SK-N-SH (cell line): ENCODE results near the gene SPOCK1. TPM values are rescaled to one million over a fixed set of nuclear protein-coding genes. Genes with fewer than 3 reads are reported as not detected.

Experiments
- CTCF ChIA-PET: fragments of 300-600, 350-600 bp; formaldehyde crosslinking; extraction: SDS; loops from one replicate; lab custom pipeline; 2021; lab: Yijun Ruan, JAX
- POLR2A ChIA-PET: fragments of 350-600 bp; sonication (Branson Sonifier 250); formaldehyde crosslinking; extraction: SDS; loops from one replicate; lab custom pipeline; 2020; ENCODE audit warnings: antibody characterized with exemption, inconsistent platforms; lab: Yijun Ruan, JAX
- DNase-seq: peaks from one replicate; pipeline ENCODE4 v3.0.0; 2012
- H2AFZ ChIP-seq: fragments of 200-600 bp; sonication (generic); 2 replicates; pipeline ENCODE4 v1.8.1; 2016; ENCODE audit warnings: antibody characterized with exemption, mild to moderate bottlenecking, low read depth
- H3F3A ChIP-seq: fragments of 200-600 bp; sonication (generic); replicated peaks from 2 replicates; pipeline ENCODE3; 2016; ENCODE audit warnings: antibody characterized with exemption, mild to moderate bottlenecking; ENCODE audit not compliant: insufficient read depth
- H3K27ac ChIP-seq, 2 experiments: fragments of 200-500 bp in 1 of 2; fragments of 200-600 bp in 1 of 2; sonication (Bioruptor generic) in 1 of 2; sonication (generic), shearing (Covaris generic) in 1 of 2; 2 replicates each; pipeline versions ENCODE4 v1.5.1 to v1.6.1; 2014 to 2016; ENCODE audit warnings: low read depth in 2 of 2, inconsistent platforms in 1 of 2, low read length in 1 of 2, mild to moderate bottlenecking in 1 of 2, mixed read lengths in 1 of 2
- H3K27me3 ChIP-seq: fragments of 200-600 bp; sonication (generic), shearing (Covaris generic); 2 replicates; pipeline ENCODE4 v1.6.1; 2016; ENCODE audit warnings: mixed run types; ENCODE audit not compliant: insufficient read depth
- H3K36me3 ChIP-seq, 2 experiments: fragments of 200-500 bp in 1 of 2; fragments of 200-600 bp in 1 of 2; sonication (Bioruptor generic) in 1 of 2; sonication (generic) in 1 of 2; replicated peaks in 1 of 2; 2 replicates each; pipeline versions ENCODE3 to v1.5.1; 2014 to 2016; ENCODE audit warnings: low read length in 1 of 2, mild to moderate bottlenecking in 1 of 2; ENCODE audit not compliant: insufficient read depth in 2 of 2, control insufficient read depth in 1 of 2
- H3K4me1 ChIP-seq, 2 experiments: fragments of 200-500 bp in 1 of 2; fragments of 200-600 bp in 1 of 2; sonication (Bioruptor generic) in 1 of 2; sonication (generic), shearing (Covaris generic) in 1 of 2; 2 replicates each; pipeline versions ENCODE4 v1.5.1 to v1.6.1; 2014 to 2016; ENCODE audit warnings: low read depth in 1 of 2, low read length in 1 of 2, mixed run types in 1 of 2; ENCODE audit not compliant: insufficient read depth in 2 of 2, control insufficient read depth in 1 of 2
- H3K4me2 ChIP-seq: fragments of 200-600 bp; sonication (generic), shearing (Covaris generic); 2 replicates; pipeline ENCODE4 v1.6.1; 2017; ENCODE audit warnings: mixed run types
- H3K4me3 ChIP-seq, 2 experiments: fragments of 200-500 bp in 1 of 2; fragments of 200-600 bp in 1 of 2; sonication (Bioruptor generic) in 1 of 2; sonication (generic), shearing (Covaris generic) in 1 of 2; 2 replicates each; pipeline versions ENCODE4 v1.5.1 to v1.8.1; 2014 to 2016; ENCODE audit warnings: low read depth in 2 of 2, inconsistent platforms in 1 of 2, low read length in 1 of 2, mild to moderate bottlenecking in 1 of 2, mixed read lengths in 1 of 2, moderate library complexity in 1 of 2
- H3K79me2 ChIP-seq: fragments of 200-600 bp; sonication (generic); 2 replicates; pipeline ENCODE4 v1.8.1; 2017; ENCODE audit warnings: mild to moderate bottlenecking; ENCODE audit not compliant: insufficient read depth
- H3K9ac ChIP-seq: fragments of 200-600 bp; sonication (generic); 2 replicates; pipeline ENCODE4 v1.6.1; 2017; ENCODE audit warnings: mixed run types
- H3K9me2 ChIP-seq: fragments of 200-600 bp; sonication (generic); 2 replicates; pipeline ENCODE4 v1.6.1; 2017; ENCODE audit warnings: mixed run types
- H3K9me3 ChIP-seq: fragments of 200-600 bp; sonication (generic); 2 replicates; pipeline ENCODE4 v1.6.1; 2017; ENCODE audit warnings: mixed run types, mild to moderate bottlenecking, moderate library complexity
- H4K20me1 ChIP-seq: fragments of 200-600 bp; sonication (generic); 2 replicates; pipeline ENCODE4 v1.6.1; 2017; ENCODE audit warnings: mild to moderate bottlenecking, mixed run types; ENCODE audit not compliant: insufficient read depth
- CTCF ChIP-seq: fragments of 200-600 bp; sonication (generic); IDR thresholded peaks from 2 replicates; pipeline ENCODE4 v1.6.1; 2017; ENCODE audit warnings: antibody characterized with exemption, mild to moderate bottlenecking, moderate library complexity
- FOSL2 ChIP-seq: IDR thresholded peaks from 2 replicates; pipeline ENCODE4 v1.4.0; 2012; ENCODE audit warnings: low read depth, mild to moderate bottlenecking, moderate library complexity, borderline replicate concordance
- FOXJ3 ChIP-seq: sonication (generic); formaldehyde crosslinking; IDR thresholded peaks from 2 replicates; pipeline ENCODE4 v1.5.1; 2020; ENCODE audit warnings: mild to moderate bottlenecking, missing genetic modification reagents
- FOXM1 ChIP-seq: IDR thresholded peaks from 2 replicates; pipeline ENCODE4 v1.4.0; 2012; ENCODE audit warnings: low read depth, mild to moderate bottlenecking
- GABPA ChIP-seq: IDR thresholded peaks from 2 replicates; pipeline ENCODE4 v1.4.0; 2012; ENCODE audit warnings: low read depth, mild to moderate bottlenecking
- GATA2 ChIP-seq: sonication (generic); formaldehyde crosslinking; IDR thresholded peaks from 2 replicates; pipeline ENCODE4 v1.5.0; 2020; ENCODE audit warnings: mild to moderate bottlenecking, missing genetic modification reagents
- MEF2A ChIP-seq: IDR thresholded peaks from 2 replicates; pipeline ENCODE4 v1.4.0; 2012; ENCODE audit warnings: low read depth, borderline replicate concordance
- MXI1 ChIP-seq: IDR thresholded peaks from 2 replicates; pipeline ENCODE4 v1.6.1; 2012; ENCODE audit warnings: mild to moderate bottlenecking, low read depth, low read length, improper control_type of control experiment
- POLR2AphosphoS5 ChIP-seq: IDR thresholded peaks from 2 replicates; pipeline ENCODE4 v1.6.1; 2012; ENCODE audit warnings: low read depth, low read length
- RAD21 ChIP-seq: IDR thresholded peaks from 2 replicates; pipeline ENCODE4 v1.6.1; 2012; ENCODE audit warnings: mild to moderate bottlenecking, low read length
- RCOR1 ChIP-seq: fragments of 150-350 bp; IDR thresholded peaks from 2 replicates; pipeline ENCODE4 v1.6.1; 2017; ENCODE audit warnings: antibody characterized with exemption, low read length
- SIN3A ChIP-seq: IDR thresholded peaks from 2 replicates; pipeline ENCODE4 v1.6.1; 2012; ENCODE audit warnings: low read depth, mild to moderate bottlenecking, low read length, moderate library complexity, borderline replicate concordance
- TCF12 ChIP-seq: IDR thresholded peaks from 2 replicates; pipeline ENCODE4 v1.4.0; 2012
- TEAD4 ChIP-seq: IDR thresholded peaks from 2 replicates; pipeline ENCODE4 v1.4.0; 2012; ENCODE audit warnings: mild to moderate bottlenecking, borderline replicate concordance; ENCODE audit not compliant: insufficient read depth
- YY1 ChIP-seq: IDR thresholded peaks from 2 replicates; pipeline ENCODE4 v1.4.0; 2012; ENCODE audit warnings: low read depth, mild to moderate bottlenecking
- WGBS: methylation state at CpG from one replicate; pipeline ENCODE4 v1.1.6; 2017; ENCODE audit warnings: low lambda C conversion rate; 5-methylcytosine and 5-hydroxymethylcytosine counted together
- polyA plus RNA-seq, 3 experiments: library from polyadenylated mRNA; depleted of rRNA; stranded (reverse); fragments of >200 nt; gene quantifications; 2 replicates each; pipeline ENCODE4 v1.2.3, GENCODE V29; 2012
- TF ChIP-seq, protein P1 (sequence below): IDR thresholded peaks from 2 replicates; pipeline ENCODE4 v1.4.0; 2012; ENCODE audit warnings: low read depth, borderline replicate concordance
- TF ChIP-seq, protein P2 (sequence below): IDR thresholded peaks from 2 replicates; pipeline ENCODE4; 2012
- TF ChIP-seq, protein P3 (sequence below): IDR thresholded peaks from 2 replicates; pipeline ENCODE4 v1.4.0; 2012; ENCODE audit warnings: low read depth, borderline replicate concordance
- TF ChIP-seq, protein P4 (sequence below): fragments of 150-350 bp; IDR thresholded peaks from 2 replicates; pipeline ENCODE4 v1.6.1; 2017; ENCODE audit warnings: antibody characterized with exemption, low read length, low read depth, borderline replicate concordance

SPOCK1 gene
- polyA plus RNA-seq, 1 of the 3 experiments (the other 2 are of a cell fraction) = 11.3 TPM

- Histone ChIP-seq H3K4me2 (no peak overlapping the region), H3K4me1 (peaks cover 0 to 4% of the 10 kb centered on the region in 2 experiments; a peak in 1 of 4 replicates), H3K27ac (no peak overlapping the region), H3K9me2 (no peaks in the 10 kb centered on the region), H3K79me2 (peaks cover 54% of the 10 kb centered on the region), H3K4me3 (no peak overlapping the region), H3K9me3 (no peaks in the 10 kb centered on the region), H4K20me1 (peaks cover 3% of the 10 kb centered on the region; the same call in 1 of the 2 replicates), H3K27me3 (no peaks in the 10 kb centered on the region), H3K9ac (no peak overlapping the region), H3F3A (peaks cover 4% of the 10 kb centered on the region), H3K36me3 (peaks cover 0 to 19% of the 10 kb centered on the region in 2 experiments), H2AFZ (no peak overlapping the region)
- DNase-seq = no peak
- WGBS = 40% methylated on average over 1 of the region's 1 CpG
- no peak for TF ChIP-seq FOXM1
- no peak for TF ChIP-seq FOXJ3
- TF ChIP-seq MXI1 = no peak
- TF ChIP-seq GATA2 (CRISPR knock-in tag) = no peak
- no peak for TF ChIP-seq TCF12
- TF ChIP-seq, protein P1, sequence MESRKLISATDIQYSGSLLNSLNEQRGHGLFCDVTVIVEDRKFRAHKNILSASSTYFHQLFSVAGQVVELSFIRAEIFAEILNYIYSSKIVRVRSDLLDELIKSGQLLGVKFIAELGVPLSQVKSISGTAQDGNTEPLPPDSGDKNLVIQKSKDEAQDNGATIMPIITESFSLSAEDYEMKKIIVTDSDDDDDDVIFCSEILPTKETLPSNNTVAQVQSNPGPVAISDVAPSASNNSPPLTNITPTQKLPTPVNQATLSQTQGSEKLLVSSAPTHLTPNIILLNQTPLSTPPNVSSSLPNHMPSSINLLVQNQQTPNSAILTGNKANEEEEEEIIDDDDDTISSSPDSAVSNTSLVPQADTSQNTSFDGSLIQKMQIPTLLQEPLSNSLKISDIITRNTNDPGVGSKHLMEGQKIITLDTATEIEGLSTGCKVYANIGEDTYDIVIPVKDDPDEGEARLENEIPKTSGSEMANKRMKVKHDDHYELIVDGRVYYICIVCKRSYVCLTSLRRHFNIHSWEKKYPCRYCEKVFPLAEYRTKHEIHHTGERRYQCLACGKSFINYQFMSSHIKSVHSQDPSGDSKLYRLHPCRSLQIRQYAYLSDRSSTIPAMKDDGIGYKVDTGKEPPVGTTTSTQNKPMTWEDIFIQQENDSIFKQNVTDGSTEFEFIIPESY = no peak
- TF ChIP-seq CTCF = no peak
- no peak for TF ChIP-seq SIN3A
- TF ChIP-seq, protein P2, sequence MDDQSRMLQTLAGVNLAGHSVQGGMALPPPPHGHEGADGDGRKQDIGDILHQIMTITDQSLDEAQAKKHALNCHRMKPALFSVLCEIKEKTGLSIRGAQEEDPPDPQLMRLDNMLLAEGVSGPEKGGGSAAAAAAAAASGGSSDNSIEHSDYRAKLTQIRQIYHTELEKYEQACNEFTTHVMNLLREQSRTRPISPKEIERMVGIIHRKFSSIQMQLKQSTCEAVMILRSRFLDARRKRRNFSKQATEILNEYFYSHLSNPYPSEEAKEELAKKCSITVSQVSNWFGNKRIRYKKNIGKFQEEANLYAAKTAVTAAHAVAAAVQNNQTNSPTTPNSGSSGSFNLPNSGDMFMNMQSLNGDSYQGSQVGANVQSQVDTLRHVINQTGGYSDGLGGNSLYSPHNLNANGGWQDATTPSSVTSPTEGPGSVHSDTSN = no peak
- TF ChIP-seq FOSL2 = no peak
- no peak for TF ChIP-seq YY1
- no peak for TF ChIP-seq GABPA
- no peak for TF ChIP-seq MEF2A
- TF ChIP-seq TEAD4 = no peak
- ChIA-PET POLR2A (no interaction called here), CTCF (no interaction called here)
These were observed 114.1 kb downstream of the SPOCK1 start for GRCh38 chr5:137385064-137385463.

- Histone ChIP-seq H2AFZ (no peak overlapping the region), H3K79me2 (peaks cover 54% of the 10 kb centered on the region), H3F3A (peaks cover 4% of the 10 kb centered on the region), H3K36me3 (peaks cover 0 to 19% of the 10 kb centered on the region in 2 experiments), H3K4me3 (no peak overlapping the region), H3K9me2 (no peaks in the 10 kb centered on the region), H3K27ac (no peak overlapping the region), H3K9me3 (no peaks in the 10 kb centered on the region), H3K9ac (no peak overlapping the region), H3K4me1 (peaks cover 0 to 2% of the 10 kb centered on the region in 2 experiments; a peak in 1 of 4 replicates), H3K27me3 (no peaks in the 10 kb centered on the region), H4K20me1 (peaks cover 1% of the 10 kb centered on the region; the same call in 1 of the 2 replicates), H3K4me2 (no peak overlapping the region)
- no peak for TF ChIP-seq TCF12
- TF ChIP-seq RCOR1 = no peak
- no peak for TF ChIP-seq FOXJ3
- TF ChIP-seq RAD21 = no peak
- TF ChIP-seq, protein P3, sequence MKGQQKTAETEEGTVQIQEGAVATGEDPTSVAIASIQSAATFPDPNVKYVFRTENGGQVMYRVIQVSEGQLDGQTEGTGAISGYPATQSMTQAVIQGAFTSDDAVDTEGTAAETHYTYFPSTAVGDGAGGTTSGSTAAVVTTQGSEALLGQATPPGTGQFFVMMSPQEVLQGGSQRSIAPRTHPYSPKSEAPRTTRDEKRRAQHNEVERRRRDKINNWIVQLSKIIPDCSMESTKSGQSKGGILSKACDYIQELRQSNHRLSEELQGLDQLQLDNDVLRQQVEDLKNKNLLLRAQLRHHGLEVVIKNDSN = no peak
- TF ChIP-seq FOXM1 = no peak
- TF ChIP-seq, protein P4, sequence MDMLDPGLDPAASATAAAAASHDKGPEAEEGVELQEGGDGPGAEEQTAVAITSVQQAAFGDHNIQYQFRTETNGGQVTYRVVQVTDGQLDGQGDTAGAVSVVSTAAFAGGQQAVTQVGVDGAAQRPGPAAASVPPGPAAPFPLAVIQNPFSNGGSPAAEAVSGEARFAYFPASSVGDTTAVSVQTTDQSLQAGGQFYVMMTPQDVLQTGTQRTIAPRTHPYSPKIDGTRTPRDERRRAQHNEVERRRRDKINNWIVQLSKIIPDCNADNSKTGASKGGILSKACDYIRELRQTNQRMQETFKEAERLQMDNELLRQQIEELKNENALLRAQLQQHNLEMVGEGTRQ = no peak
- no peak for TF ChIP-seq POLR2AphosphoS5
- TF ChIP-seq, protein P2 = no peak
- ChIA-PET CTCF (interaction anchor here (0.7 to 1.6 kb wide), 2 partner anchors 8 to 9 kb away, joined by 3 to 4 read pairs; no protein-coding TSS in a partner anchor), POLR2A (no interaction called here)
- no peak for DNase-seq
- WGBS = 86% methylated on average over 1 of the region's 1 CpG
These were observed 115.2 kb downstream of the SPOCK1 start for GRCh38 chr5:137383909-137384308.
